ENCODE data around the gene TMEM150A.
A peak's percentile ranks its signal among the peaks of the same experiment; 100 is the strongest.

GRCh38 chr2:85602476-85603234, at the start of gene TMEM150A:
- TF ChIP-seq CTCF (IDR thresholded peaks at IDR 0.05) (peak in 6 of 7 experiments; percentile 9 to 60 (median 36)), POLR2A (IDR thresholded peaks at IDR 0.05) (peak; percentile 78 to 96 (median 84))

All from body of pancreas (tissue), 4 donors.